ENCODE data around the gene METTL26. TPM values are rescaled to one million over a fixed set of nuclear protein-coding genes. Genes with fewer than 3 reads are reported as not detected.

METTL26 gene
- total and polyA plus RNA-seq, 8 donors = 18.8 to 130 (median 27.2) TPM

DNA sequence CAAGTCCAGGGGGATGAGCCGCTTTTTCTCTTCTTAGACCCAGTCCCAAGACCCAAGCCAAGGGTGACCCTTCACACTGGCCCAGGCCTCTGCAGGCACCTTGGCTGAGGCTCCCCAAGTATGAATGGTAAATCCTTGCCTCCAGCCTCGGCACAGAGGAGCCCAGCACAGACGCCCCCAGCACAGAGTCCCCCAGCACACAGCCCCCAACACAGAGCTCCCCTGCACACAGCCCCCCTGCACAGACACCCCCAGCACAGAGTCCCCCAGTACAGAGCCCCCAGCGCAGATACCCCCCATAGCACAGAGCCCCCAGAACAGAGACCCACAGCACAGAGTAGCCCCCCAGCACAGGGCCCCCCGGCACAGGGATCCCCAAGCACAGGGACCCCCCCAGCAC lies 4.5 kb upstream of the METTL26 start:
- intact Hi-C loops (cut with DNase I) = no loop called here
- Histone ChIP-seq H3K4me3 (no peak overlapping the region), H3K27ac (no peak overlapping the region), H3K9me3 (no peaks in the 10 kb centered on the region), H3K4me1 (peaks cover 13 to 18% (median 17%) of the 10 kb centered on the region in 3 donors), H3K36me3 (no peaks in the 10 kb centered on the region), H3K27me3 (no peaks in the 10 kb centered on the region)
- ATAC-seq = no peak
- TF ChIP-seq, protein P1, sequence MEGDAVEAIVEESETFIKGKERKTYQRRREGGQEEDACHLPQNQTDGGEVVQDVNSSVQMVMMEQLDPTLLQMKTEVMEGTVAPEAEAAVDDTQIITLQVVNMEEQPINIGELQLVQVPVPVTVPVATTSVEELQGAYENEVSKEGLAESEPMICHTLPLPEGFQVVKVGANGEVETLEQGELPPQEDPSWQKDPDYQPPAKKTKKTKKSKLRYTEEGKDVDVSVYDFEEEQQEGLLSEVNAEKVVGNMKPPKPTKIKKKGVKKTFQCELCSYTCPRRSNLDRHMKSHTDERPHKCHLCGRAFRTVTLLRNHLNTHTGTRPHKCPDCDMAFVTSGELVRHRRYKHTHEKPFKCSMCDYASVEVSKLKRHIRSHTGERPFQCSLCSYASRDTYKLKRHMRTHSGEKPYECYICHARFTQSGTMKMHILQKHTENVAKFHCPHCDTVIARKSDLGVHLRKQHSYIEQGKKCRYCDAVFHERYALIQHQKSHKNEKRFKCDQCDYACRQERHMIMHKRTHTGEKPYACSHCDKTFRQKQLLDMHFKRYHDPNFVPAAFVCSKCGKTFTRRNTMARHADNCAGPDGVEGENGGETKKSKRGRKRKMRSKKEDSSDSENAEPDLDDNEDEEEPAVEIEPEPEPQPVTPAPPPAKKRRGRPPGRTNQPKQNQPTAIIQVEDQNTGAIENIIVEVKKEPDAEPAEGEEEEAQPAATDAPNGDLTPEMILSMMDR (IDR thresholded peaks at IDR 0.05) = no peak
- peak in 2 of 6 donors; percentile 26 to 51 for DNase-seq
- FAIRE-seq = no peak
- 84 to 92% methylated on average over 3 to 5 of the region's 5 CpGs for WGBS, 2 donors

DNA sequence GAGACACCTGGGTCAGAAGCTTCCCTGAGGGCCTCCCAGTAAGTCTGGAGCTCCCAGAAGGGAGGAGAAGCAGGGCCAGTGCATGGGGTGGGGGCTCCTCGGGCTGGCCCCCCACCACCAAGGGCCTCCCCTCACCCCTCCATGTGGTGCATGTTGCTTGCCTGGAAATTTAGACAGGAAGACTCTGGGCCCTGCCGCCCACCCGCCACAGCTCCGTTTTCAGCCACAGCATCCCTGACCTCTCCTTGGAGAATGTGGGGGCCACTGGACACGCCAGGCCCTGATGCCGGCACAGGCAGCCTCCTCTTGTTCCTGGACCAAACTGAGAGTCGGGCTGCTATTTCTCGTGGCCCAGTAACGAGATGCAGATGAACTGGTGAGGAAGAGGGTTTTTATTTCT lies 2.7 kb upstream of the METTL26 start:
- intact Hi-C loops (cut with DNase I) = no loop called here
- H3K9me3 ChIP-seq = no peaks in the 10 kb centered on the region
- no peak overlapping the region for H3K27ac ChIP-seq
- no peak for ATAC-seq
- H3K4me1 ChIP-seq = peaks cover 13 to 17% (median 16%) of the 10 kb centered on the region in 3 donors
- TF ChIP-seq, protein P1 (IDR thresholded peaks at IDR 0.05) = no peak
- no peak overlapping the region for H3K4me3 ChIP-seq
- peak in 2 of 6 donors; percentile 31 to 44 for DNase-seq
- peaks cover 0 to under 1% (median 0%) of the 10 kb centered on the region in 3 donors for H3K36me3 ChIP-seq
- 81 to 84% methylated on average over 9 of the region's 9 CpGs for WGBS, 2 donors
- no peaks in the 10 kb centered on the region for H3K27me3 ChIP-seq
- FAIRE-seq = no peak

GRCh38 chr16:638034-638543 lies 2.0 kb upstream of the METTL26 start:
- no peak for ATAC-seq
- H3K4me1 ChIP-seq = peaks cover 9 to 14% (median 14%) of the 10 kb centered on the region in 3 donors
- FAIRE-seq = no peak
- H3K4me3 ChIP-seq = no peak overlapping the region
- peaks cover 0 to 8% (median 0%) of the 10 kb centered on the region in 3 donors for H3K36me3 ChIP-seq
- DNase-seq = peak in 3 of 6 donors; percentile 44 to 63 (median 47)
- WGBS, 2 donors = 65 to 67% methylated on average over 15 of the region's 15 CpGs
- H3K27ac ChIP-seq = peak overlapping the region in 2 of 4 donors; percentile 17 to 20
- no peaks in the 10 kb centered on the region for H3K9me3 ChIP-seq
- no peaks in the 10 kb centered on the region for H3K27me3 ChIP-seq
- intact Hi-C loops (cut with DNase I) = no loop called here
- TF ChIP-seq, protein P1 (IDR thresholded peaks at IDR 0.05) = no peak

- WGBS, 2 donors = 15 to 16% methylated on average over 50 to 53 of the region's 53 CpGs
- Histone ChIP-seq H3K27me3 (no peaks in the 10 kb centered on the region), H3K4me1 (peaks cover 8 to 11% (median 10%) of the 10 kb centered on the region in 3 donors), H3K36me3 (peaks cover 0 to 8% (median 0%) of the 10 kb centered on the region in 3 donors), H3K9me3 (no peaks in the 10 kb centered on the region), H3K4me3 (peak overlapping the region; percentile 72 to 84 (median 80)), H3K27ac (peak overlapping the region; percentile 83 to 97 (median 88))
- TF ChIP-seq, protein P1 (IDR thresholded peaks at IDR 0.05) = no peak
- FAIRE-seq = no peak
- peak; percentile 89 to 97 (median 94) for DNase-seq
- peak; percentile 73 to 87 (median 79) for ATAC-seq
- intact Hi-C loops (cut with DNase I) = no loop called here
These were observed 1.2 kb upstream of the METTL26 start for GRCh38 chr16:637081-638018.
